ENCODE measurements around the gene TOM1L1.

The TOM1L1 gene

GRCh38 chr17:54900457-54901229 is at the start of gene TOM1L1:
TSS of gene TOM1L1 (plus strand) at chr17:54900852. CDS start at chr17:54900866, 14 bp downstream.
- peak; percentile 43 for DNase-seq (ENCODE audit: low spot score)
- TF ChIP-seq, protein P1, sequence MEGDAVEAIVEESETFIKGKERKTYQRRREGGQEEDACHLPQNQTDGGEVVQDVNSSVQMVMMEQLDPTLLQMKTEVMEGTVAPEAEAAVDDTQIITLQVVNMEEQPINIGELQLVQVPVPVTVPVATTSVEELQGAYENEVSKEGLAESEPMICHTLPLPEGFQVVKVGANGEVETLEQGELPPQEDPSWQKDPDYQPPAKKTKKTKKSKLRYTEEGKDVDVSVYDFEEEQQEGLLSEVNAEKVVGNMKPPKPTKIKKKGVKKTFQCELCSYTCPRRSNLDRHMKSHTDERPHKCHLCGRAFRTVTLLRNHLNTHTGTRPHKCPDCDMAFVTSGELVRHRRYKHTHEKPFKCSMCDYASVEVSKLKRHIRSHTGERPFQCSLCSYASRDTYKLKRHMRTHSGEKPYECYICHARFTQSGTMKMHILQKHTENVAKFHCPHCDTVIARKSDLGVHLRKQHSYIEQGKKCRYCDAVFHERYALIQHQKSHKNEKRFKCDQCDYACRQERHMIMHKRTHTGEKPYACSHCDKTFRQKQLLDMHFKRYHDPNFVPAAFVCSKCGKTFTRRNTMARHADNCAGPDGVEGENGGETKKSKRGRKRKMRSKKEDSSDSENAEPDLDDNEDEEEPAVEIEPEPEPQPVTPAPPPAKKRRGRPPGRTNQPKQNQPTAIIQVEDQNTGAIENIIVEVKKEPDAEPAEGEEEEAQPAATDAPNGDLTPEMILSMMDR (IDR thresholded peaks at IDR 0.05; ENCODE audit: extremely low read depth, missing control alignments), result no peak

DNA sequence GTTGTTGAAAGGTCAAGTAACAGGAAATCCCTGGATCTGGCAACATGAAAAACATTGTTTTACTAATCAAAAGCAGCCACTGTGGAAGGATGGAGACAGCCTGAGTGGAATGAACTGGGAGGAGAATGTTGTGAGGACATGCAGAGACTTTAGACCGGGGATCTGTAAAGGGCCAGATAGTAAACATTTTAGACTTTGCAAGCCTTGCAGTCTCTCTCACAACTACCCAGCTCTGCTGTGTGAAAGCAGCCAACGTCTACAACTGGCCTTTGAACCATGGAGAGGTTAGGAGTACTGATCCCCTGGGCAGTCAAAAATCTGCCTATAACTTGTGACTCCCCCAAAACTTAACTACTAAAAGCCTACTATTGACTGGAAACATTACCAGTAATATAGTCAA is 41.5 kb upstream of the TOM1L1 start:
- TF ChIP-seq, protein P1 (IDR thresholded peaks at IDR 0.05; ENCODE audit: extremely low read depth, missing control alignments), result no peak

DNA sequence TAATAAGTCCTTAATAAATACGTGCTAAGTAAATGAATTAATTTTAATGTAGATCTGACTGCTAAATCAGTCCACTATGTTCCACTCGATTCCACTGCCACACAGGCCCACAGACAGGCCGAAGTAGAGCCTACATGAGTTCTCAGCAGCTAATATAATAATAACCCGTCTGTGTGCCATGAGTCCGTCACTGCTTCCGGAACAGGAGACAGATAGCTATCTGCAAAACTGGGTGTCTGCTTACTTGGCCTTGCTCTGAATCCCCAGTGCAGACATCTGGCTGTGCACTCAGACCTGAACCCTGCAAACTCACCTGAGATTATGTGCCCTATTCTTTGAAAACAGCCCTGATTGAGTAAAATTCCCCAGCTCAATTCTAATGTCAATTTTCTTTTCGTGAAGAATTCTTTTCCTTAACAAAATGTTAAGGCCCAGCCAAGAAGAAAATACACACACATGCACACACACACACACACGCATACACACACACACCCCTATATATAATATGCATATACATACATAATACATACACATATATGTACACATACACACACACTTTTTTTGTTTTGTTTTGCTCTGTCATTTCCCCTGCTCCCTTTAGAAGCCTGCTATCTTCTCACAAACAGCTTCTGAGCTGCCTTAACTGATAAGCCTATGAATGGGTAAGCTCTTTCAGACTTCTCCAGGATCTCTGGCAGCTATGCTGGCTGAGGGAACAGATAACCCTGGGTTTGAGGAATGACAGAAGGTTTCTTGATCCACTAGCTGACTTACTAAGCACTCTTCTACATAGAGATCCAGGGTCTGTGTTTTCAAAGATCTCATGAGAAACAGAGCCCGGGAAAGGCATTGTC is 39.8 kb upstream of the TOM1L1 start:
- TF ChIP-seq, protein P1 (IDR thresholded peaks at IDR 0.05; ENCODE audit: extremely low read depth, missing control alignments), result no peak
- DNase-seq (ENCODE audit: low spot score), result no peak

More for the DNA sequence above, 41.5 kb upstream of the TOM1L1 start:
- DNase-seq (ENCODE audit: low spot score), result no peak

GRCh38 chr17:54861471-54861983 is 39.1 kb upstream of the TOM1L1 start:
- TF ChIP-seq, protein P1 (IDR thresholded peaks at IDR 0.05; ENCODE audit: extremely low read depth, missing control alignments), result no peak
- no peak for DNase-seq (ENCODE audit: low spot score)

DNA sequence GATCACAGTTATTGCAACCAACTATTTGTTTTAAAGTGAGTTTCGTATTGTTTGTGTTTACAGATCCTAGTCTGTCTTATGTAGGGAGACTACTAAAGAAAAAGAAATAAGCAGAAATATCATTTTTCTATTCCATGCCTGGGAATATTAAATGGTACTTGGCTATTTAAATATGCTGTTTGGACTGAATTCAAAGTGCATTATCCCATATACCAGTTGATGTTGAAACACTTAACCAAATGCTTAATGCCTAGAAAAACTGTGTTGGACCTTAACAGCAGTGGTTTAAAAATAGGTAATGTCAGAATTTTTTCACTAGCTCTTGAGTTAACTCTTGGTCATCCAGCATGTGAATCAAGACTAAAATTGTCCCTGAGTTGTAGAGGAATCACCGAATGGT is 37.5 kb upstream of the TOM1L1 start:
- no peak for DNase-seq (ENCODE audit: low spot score)
- TF ChIP-seq, protein P1 (IDR thresholded peaks at IDR 0.05; ENCODE audit: extremely low read depth, missing control alignments), result no peak

DNA sequence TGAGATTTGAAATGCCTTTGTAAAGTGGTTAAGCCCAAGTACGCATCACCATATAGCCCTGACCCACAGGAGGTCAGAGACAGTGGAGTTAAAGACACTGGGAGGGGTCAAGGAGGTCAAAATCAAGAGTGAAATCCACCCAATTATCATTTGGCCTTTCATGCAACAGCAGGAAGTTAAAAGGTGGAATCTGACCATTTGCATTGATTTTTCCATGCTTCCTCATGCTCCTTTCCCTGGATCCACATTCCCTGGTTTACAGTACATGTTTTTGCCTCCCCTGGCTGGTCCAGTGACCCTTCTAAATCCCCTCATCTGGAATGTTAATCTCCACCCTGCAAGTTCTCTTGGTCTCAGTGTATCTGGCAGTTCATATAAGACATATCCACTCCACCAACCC is 36.6 kb upstream of the TOM1L1 start:
- TF ChIP-seq, protein P1 (IDR thresholded peaks at IDR 0.05; ENCODE audit: extremely low read depth, missing control alignments), result no peak
- no peak for DNase-seq (ENCODE audit: low spot score)
